GM18951 (cell line): ENCODE results near the gene FAM20C.

Experiments used
- POLR2A ChIP-seq: IDR thresholded peaks from 4 replicates; pipeline ENCODE4 v1.6.1; 2011; ENCODE audit warnings: mild to moderate bottlenecking; ENCODE audit not compliant: insufficient read length, insufficient read depth; ENCODE audit errors: extremely low read depth
- in situ Hi-C: fragments of 300-500 bp; cut with MboI; formaldehyde crosslinking; loops from one replicate; pipeline ENCODE4 v1.12.0; 2022; ENCODE audit warnings: low sequenced_read_pairs, mixed read lengths, inconsistent platforms; ENCODE audit not compliant: unreplicated experiment

FAM20C gene

DNA sequence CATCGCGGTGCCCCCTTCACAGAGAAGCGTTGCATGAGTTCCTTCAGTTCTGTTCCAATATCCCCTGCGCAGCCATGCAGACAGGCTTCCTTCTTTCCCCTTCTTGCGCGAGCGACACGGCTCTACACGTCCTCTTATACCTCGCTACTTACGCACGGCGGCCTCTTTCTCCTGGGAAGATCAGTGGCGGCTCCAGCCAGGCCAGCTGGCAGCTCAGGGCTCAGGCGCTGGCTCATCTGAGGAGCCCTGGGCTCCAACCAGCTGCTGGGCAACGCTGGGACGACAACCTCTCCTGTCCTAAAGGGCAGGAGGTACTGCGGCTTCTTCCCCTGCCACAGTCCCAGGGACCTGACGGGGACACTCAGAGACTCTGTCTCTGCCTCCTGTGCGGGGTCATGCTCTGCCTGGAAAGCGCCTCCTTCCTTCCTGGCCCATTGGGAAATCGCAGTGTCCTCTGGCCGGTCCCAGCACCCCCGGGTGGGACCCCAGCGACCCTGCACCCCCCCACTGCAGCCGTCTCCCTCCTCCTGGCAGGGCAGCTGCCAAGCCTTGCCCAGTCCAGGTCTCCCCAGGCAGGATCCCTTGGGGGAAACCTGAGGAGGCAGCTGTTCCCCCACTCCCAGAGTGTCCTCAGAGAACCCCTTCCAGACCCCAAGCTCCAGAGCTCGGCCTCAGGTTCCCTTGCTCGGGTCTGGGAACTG lies 5.0 kb upstream of the FAM20C start:
- in situ Hi-C loops = no loop called here
- no peak for TF ChIP-seq POLR2A

DNA sequence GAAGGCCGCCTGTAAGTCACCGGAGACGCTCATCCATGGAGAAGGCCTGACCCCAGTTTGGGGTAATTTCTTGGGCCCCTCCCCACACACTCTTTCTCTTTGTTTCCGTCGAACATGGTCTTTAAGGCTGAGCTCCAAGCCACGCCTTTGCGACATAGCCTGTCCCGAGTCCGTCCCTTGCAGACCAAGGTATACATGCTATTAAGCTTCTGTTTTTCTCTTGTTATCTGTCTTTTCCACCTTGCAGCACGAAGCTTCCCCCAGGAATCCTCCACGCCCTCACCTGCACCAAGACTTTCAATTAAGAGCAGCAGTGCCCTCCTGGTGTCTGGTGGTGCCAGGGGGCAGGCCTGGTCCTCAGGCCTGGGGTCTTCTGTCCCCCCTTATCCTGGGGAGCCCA lies 4.2 kb upstream of the FAM20C start:
- in situ Hi-C loops = no loop called here
- no peak for TF ChIP-seq POLR2A

DNA sequence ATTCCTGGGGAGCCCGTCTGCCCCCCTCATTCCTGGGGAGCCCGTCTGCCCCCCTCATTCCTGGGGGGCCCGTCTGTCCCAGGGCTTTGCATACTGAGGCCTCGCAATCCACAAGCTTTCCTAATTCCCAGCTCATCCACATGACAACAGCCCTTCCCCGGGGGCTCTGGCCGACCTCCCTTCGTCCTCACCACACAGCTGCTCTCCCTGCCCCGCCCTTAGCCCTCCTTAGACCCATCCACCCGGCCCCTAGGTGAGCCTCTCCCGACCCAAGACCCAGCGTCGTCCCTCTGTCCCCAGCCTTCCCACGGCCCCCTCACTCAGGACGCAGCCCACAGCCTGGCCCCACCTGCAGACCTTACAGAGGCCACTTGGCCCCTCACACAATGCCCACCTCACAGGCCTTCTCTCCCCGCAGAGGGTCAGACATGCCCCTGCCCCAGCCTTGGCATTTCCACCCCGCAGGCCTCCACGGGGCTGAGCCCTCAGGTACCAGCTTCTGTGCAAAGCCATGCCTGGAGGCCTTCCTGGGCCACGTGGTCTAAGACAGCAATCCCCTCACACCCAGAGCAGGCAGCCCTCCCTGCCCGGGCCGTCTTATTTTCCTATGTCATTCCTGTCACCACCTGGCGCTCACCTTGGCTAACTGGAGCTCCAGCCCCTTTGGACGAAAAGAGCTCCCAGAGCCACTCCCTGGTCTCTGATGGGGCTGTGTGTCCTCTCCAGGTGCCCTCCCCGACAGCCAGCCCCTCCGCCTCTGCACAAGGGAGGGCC lies 3.5 kb upstream of the FAM20C start:
- no peak for TF ChIP-seq POLR2A
- in situ Hi-C loops = no loop called here

GRCh38 chr7:189719-190118 lies 2.7 kb upstream of the FAM20C start:
- TF ChIP-seq POLR2A = no peak
- in situ Hi-C loops = no loop called here

DNA sequence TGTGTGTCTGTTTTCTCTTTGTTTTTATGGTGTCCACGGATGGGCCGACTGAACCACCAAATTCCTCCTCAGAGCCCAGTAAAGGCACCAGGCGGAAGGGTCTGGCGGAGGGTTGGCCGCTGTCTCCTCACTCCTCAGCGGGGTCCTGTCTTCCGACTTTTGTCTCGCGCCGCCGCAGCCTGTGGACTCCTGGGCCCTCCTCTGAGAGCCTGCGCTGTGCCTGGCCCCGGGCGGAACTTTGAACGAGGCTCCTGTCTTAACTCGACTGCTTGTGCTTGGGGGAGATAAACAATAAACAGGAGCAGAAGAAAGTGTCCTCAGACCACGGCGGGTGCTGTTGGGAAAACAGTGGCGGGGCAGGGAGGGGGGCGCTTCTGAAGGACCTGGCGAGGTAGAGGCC lies 2.2 kb upstream of the FAM20C start:
- no peak for TF ChIP-seq POLR2A
- in situ Hi-C loops = no loop called here

DNA sequence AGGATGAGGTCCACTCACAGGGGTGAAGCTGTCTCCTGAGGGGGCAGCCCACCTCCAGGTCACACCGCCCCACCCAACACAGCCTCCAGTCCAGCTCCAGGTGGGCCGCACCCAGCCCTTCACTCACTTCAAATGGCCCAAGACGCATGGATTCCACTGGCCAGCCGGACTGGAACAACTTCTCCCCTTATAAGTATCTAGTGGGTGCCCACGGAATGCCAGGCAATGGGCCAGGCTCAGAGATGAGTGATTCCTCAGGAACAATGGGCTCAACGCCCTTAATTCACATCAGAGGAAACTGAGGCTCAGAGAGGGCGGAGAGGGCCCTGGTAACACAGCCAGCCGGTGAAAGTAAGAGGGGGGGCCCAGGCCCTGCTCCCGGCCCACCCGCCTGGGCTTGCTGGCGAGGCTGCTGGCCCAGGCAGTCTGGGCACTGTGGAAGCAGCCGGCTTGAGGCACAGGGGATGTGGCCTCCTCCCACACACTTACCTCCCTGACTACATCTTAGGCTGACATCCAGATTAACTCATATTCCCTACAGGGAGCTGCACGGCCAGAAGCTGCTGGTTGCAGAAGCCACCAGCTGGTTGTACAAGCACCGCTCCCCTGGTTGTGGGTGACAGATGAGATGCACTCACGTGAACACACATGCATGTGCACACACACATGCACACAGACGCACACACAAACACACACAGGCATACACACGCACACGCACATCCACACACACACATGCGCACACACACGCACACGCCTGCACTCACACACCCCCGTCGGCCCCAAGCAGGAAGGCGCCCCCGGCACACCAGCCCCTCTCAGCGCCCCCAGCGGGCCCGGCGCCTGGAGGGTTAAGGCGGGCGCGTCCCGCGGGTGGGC lies 1.0 kb upstream of the FAM20C start:
- in situ Hi-C loops = no loop called here
- TF ChIP-seq POLR2A = no peak

DNA sequence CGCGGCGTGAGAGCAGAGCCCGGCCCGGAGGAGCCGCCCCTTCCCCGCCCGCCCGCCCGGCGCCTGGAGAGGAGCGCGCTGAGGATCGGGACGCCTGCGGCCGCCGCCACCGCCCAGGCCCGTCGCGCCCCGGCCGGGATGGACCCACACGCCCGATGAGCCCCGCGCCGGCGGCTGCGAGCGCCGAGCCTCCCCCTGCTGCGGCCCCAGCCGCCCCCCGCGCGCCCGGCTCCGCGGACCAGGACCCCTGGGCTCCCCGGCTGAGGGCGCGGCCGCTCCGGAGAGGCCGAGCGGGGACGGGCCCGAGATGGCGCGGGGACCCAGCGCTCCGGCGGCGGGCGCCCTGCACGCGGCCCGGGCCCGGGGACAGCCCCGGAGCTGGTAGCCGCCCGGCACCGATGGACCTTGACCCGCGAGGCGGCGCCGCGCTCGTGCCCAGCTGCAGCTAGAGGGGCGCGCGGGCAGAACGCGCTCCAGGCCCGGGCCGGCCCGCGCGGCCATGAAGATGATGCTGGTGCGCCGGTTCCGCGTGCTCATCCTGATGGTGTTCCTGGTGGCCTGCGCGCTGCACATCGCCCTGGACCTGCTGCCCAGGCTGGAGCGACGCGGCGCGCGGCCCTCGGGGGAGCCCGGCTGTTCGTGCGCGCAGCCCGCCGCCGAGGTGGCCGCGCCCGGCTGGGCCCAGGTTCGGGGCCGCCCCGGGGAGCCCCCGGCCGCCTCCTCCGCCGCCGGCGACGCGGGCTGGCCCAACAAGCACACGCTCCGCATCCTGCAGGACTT lies 520 bp downstream of the FAM20C start:
- in situ Hi-C loops = no loop called here
- no peak for TF ChIP-seq POLR2A

- TF ChIP-seq POLR2A = no peak
- in situ Hi-C loops = no loop called here
These were observed 1.3 kb downstream of the FAM20C start for GRCh38 chr7:193481-194251.

DNA sequence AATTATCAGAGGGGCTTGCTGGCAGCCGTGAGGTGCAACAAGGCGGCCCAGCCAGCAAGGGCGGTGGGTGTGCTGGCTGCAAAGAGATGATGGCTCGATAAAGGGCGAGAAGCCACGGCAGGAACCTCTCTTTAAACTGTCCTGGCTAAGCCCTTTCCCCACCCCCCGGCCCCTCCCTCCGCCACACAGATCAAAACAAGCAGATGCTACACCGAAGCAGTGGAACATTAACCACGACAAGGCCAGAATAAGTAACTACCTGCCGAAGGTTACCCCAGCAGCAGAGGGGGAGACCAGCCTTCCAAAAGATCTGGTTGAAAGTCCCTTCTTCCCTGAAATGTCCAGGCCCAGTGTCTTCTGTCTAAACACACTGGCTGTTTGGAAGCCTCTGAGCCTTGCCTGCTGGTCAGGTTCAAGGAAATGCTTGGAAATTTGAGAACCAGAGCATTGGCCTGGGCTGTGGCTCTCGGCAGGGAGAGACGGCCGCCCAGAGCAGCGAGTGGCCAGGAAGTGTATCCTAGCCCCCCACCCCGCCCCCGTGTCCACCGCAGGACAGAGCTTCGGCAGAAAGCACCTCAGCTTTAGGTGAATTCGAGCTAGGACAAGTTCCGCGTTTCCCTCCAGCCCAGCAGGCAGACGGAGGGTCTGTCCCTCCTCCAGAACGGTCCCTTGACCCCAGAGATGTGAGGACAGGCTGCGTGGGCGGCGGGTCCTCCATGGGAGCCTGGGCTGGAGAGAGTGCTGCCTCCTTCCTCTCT lies 2.1 kb downstream of the FAM20C start:
- in situ Hi-C loops = no loop called here
- no peak for TF ChIP-seq POLR2A

DNA sequence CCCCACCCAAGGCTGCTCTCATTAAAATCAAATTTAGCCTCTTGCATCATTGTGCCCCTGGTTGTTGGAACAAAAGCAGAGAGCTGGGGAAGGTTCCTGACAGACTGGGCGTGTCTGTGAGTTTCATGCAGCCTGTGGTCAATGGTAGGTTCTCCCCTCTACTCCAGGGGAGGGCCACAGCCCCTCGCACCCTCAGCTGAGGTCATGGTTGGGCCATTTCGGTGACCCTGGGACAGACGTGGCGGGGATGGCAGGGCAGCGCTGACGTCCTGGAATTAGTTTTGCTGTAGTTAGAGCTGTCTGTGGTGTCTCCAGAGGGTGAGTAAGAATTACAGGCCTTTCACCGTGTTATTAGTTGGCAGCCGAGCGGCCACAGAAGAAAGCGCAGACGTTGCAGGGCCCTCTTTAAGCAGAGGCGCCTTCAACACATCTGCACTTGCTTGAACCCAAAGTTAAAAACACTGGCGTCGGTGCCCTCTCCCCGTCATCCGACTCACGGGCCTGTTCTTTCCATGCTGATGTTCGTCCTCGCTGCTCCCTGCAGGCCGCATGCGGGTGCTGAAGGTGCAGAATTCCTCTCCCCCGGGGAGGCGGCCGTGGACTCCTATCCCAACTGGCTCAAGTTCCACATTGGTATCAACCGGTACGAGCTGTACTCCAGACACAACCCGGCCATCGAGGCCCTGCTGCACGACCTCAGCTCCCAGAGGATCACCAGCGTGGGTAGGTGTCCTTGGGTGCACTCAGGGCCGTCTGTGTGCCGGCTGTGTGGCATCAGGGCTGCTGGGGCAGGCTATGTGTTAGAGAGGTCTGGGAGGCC lies 2.8 kb downstream of the FAM20C start:
- no peak for TF ChIP-seq POLR2A
- in situ Hi-C loops = no loop called here

DNA sequence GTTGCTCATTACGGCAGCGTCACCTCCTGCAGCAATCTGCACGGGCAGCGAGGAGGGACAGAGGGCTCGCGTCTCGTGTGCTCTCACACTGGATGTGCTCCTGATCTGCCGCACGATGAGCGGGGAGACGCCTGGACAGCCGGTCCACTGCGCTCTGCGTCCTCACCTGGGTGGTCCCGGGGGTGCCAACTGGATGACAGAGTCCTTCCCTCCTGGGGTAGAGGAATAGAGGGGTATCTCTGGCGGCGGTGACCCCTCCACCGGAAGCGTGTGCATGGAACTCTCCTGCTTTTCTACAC lies 3.4 kb downstream of the FAM20C start:
- in situ Hi-C loops = no loop called here
- no peak for TF ChIP-seq POLR2A
